GM12878 (cell line): Measurements from ENCODE around the gene GCK. TPM values are rescaled to one million over a fixed set of nuclear protein-coding genes. Genes with fewer than 3 reads are reported as not detected.

ENCODE experiments used
- ATAC-seq: fragments of 200-7000 bp; cut with Tn5 transposase; 3 replicates; pipeline ENCODE4 v1.9.1; 2020; ENCODE audit warnings: mild to moderate bottlenecking, moderate library complexity
- BruUV-seq: library from RNA; stranded (reverse); fragments of 400-500 nt; replicated peaks from 2 replicates; lab custom pipeline; 2021; lab: Mats Ljungman, UMichigan
- CTCF ChIA-PET: fragments of 300-600 bp; sonication (Branson Sonifier 250); formaldehyde crosslinking; extraction: SDS; loops from one replicate; lab custom pipeline; 2021; ENCODE audit warnings: inconsistent platforms; lab: Yijun Ruan, JAX
- POLR2A ChIA-PET: fragments of 350-600 bp; formaldehyde crosslinking; extraction: SDS; loops from one replicate; lab custom pipeline; 2021; ENCODE audit warnings: inconsistent platforms; lab: Charles Lee
- RAD21 ChIA-PET: fragments of 300-600 bp; sonication (Branson Sonifier 250); formaldehyde crosslinking; loops from one replicate; lab custom pipeline; 2023; ENCODE audit warnings: antibody characterized with exemption; ENCODE audit not compliant: unreplicated experiment; lab: Charles Lee
- SMC1A ChIA-PET: fragments of 300-600 bp; sonication (Branson Sonifier 250); formaldehyde crosslinking; loops from one replicate; lab custom pipeline; 2023; ENCODE audit not compliant: unreplicated experiment, uncharacterized antibody; lab: Charles Lee
- DNase-seq: peaks from one replicate; pipeline ENCODE4 v3.0.0-alpha.2; 2011; ENCODE audit warnings: low read depth, low spot score
- FAIRE-seq: peaks from 3 replicates; lab custom pipeline; 2011; peaks lifted over from hg19 to GRCh38; lab: Jason Lieb, UNC
- H2AFZ ChIP-seq: 2 replicates; pipeline ENCODE4 v1.6.0; 2011; ENCODE audit warnings: low read depth, low read length, control low read depth; ENCODE audit not compliant: control insufficient read depth
- H3K27ac ChIP-seq: 2 replicates; pipeline ENCODE4 v1.5.1; 2011; ENCODE audit warnings: control low read depth; ENCODE audit not compliant: control insufficient read depth, insufficient read depth
- H3K27me3 ChIP-seq, 2 experiments: replicated peaks in 1 of 2; 2 replicates each; pipeline versions ENCODE4 v1.6.0 to v1.6.1; 2011; ENCODE audit warnings: low read length in 1 of 2; ENCODE audit not compliant: control insufficient read depth in 2 of 2, insufficient read depth in 2 of 2
- H3K36me3 ChIP-seq, 2 experiments: 2 replicates each; pipeline ENCODE4 v1.5.1; 2011; ENCODE audit warnings: low read length in 1 of 2; ENCODE audit not compliant: control insufficient read depth in 2 of 2, insufficient read depth in 2 of 2
- H3K4me1 ChIP-seq: 2 replicates; pipeline ENCODE4 v1.6.1; 2011; ENCODE audit warnings: mild to moderate bottlenecking, low read length, moderate library complexity, mixed read lengths; ENCODE audit not compliant: control insufficient read depth, insufficient read depth
- H3K4me2 ChIP-seq: 2 replicates; pipeline ENCODE4 v1.6.0; 2011; ENCODE audit warnings: control low read depth; ENCODE audit not compliant: control insufficient read depth, insufficient read depth
- H3K4me3 ChIP-seq: fragments of 200-600 bp; sonication (generic); 2 replicates; pipeline ENCODE4 v1.5.1; 2016
- H3K79me2 ChIP-seq: 2 replicates; pipeline ENCODE4 v1.6.0; 2011; ENCODE audit warnings: low read length; ENCODE audit not compliant: control insufficient read depth, insufficient read depth
- H3K9ac ChIP-seq: 2 replicates; pipeline ENCODE4 v1.8.0; 2011; ENCODE audit warnings: low read length, control low read depth, mixed read lengths; ENCODE audit not compliant: control insufficient read depth, insufficient read depth
- H3K9me3 ChIP-seq: replicated peaks from 3 replicates; pipeline ENCODE4 v1.5.1; 2011; ENCODE audit warnings: mild to moderate bottlenecking, low read length; ENCODE audit not compliant: control insufficient read depth, insufficient read depth
- H4K20me1 ChIP-seq: 2 replicates; pipeline ENCODE4 v1.6.0; 2011; ENCODE audit not compliant: control insufficient read depth, insufficient read depth
- ATF7 ChIP-seq: fragments of 450-650 bp; IDR thresholded peaks from 2 replicates; pipeline ENCODE4 v1.6.1; 2016; ENCODE audit warnings: low read depth, mild to moderate bottlenecking
- BCL11A ChIP-seq: IDR thresholded peaks from 2 replicates; pipeline ENCODE4 v1.6.1; 2011; ENCODE audit warnings: low read depth, low read length
- CHD4 ChIP-seq: fragments of 200-600 bp; sonication (generic); IDR thresholded peaks from 2 replicates; pipeline ENCODE4 v1.6.1; 2016; ENCODE audit warnings: mild to moderate bottlenecking
- CUX1 ChIP-seq: IDR thresholded peaks from 2 replicates; pipeline ENCODE4 v1.6.1; 2012; ENCODE audit warnings: improper control_type of control experiment, low read depth, low read length; ENCODE audit not compliant: insufficient replicate concordance
- ESRRA ChIP-seq: IDR thresholded peaks from 2 replicates; pipeline ENCODE4 v1.6.1; 2012; ENCODE audit warnings: mild to moderate bottlenecking, low read length, improper control_type of control experiment
- NRF1 ChIP-seq: conservative IDR thresholded peaks from 2 replicates; pipeline ENCODE4 v1.6.1; 2011; ENCODE audit warnings: mild to moderate bottlenecking, low read depth, low read length, improper control_type of control experiment
- PML ChIP-seq: IDR thresholded peaks from 2 replicates; pipeline ENCODE4 v1.6.1; 2012; ENCODE audit warnings: low read length, inconsistent platforms
- RUNX3 ChIP-seq: IDR thresholded peaks from 2 replicates; pipeline ENCODE4 v1.6.1; 2012; ENCODE audit warnings: low read length, inconsistent platforms
- SIX5 ChIP-seq: IDR thresholded peaks from 2 replicates; pipeline ENCODE4 v1.6.1; 2011; ENCODE audit warnings: mild to moderate bottlenecking, low read depth, low read length, moderate library complexity; ENCODE audit not compliant: severe bottlenecking
- SMAD1 ChIP-seq: fragments of 450-650 bp; IDR thresholded peaks from 2 replicates; pipeline ENCODE4 v1.6.1; 2018; ENCODE audit warnings: mild to moderate bottlenecking, low read depth; ENCODE audit not compliant: partially characterized antibody
- SREBF1 ChIP-seq: IDR thresholded peaks from 2 replicates; pipeline ENCODE4 v1.6.1; 2012; ENCODE audit warnings: mild to moderate bottlenecking, low read length
- USF2 ChIP-seq: IDR thresholded peaks from 2 replicates; pipeline ENCODE4 v1.6.1; 2011; ENCODE audit warnings: low read depth, low read length, improper control_type of control experiment, borderline replicate concordance
- ZZZ3 ChIP-seq: IDR thresholded peaks from 2 replicates; pipeline ENCODE4 v1.6.1; 2011; ENCODE audit warnings: low read depth; ENCODE audit not compliant: control insufficient read depth, insufficient read length
- WGBS: methylation state at CpG from one replicate; pipeline ENCODE4 v1.1.6; 2016; ENCODE audit warnings: low lambda C conversion rate; ENCODE audit not compliant: insufficient replicate concordance, insufficient coverage; ENCODE audit errors: missing lambda C conversion rate; 5-methylcytosine and 5-hydroxymethylcytosine counted together
- in situ Hi-C: fragments of 300-500 bp; cut with MboI; formaldehyde crosslinking; loops from 9 replicates; pipeline ENCODE4 v1.14.3; 2018; ENCODE audit warnings: mixed read lengths
- intact Hi-C: fragments of 100-400 bp; cut with micrococcal nuclease; formaldehyde crosslinking; loops from one replicate; pipeline ENCODE4 v1.14.2; 2022; ENCODE audit not compliant: unreplicated experiment
- polyA plus RNA-seq, 11 experiments: library from polyadenylated mRNA; depleted of rRNA in 4 of 11; unstranded in 6 of 11; stranded (reverse) in 5 of 11; fragments of >200 nt; fragmentation: Nextera tagmentation in 4 of 11; fragmentation: Illumina TruSeq in 1 of 11; extraction: Ambion mirVana in 4 of 11; extraction: Trizol in 1 of 11; gene quantifications; 1 replicate in 1 of 11; 2 replicates in 10 of 11; pipeline versions ENCODE4 v1.2.1 to v1.2.3, GENCODE V29; 2011 to 2016; ENCODE audit warnings: inconsistent platforms in 2 of 11, missing spikeins in 2 of 11, low read depth in 1 of 11
- total RNA-seq, 4 experiments: library from RNA; depleted of rRNA in 3 of 4; stranded (reverse); fragments of >200 nt in 3 of 4; fragmentation: Illumina TruSeq in 1 of 4; extraction: Trizol in 1 of 4; gene quantifications; 2 replicates each; pipeline versions ENCODE4 v1.2.1 to v1.2.3, GENCODE V29; 2013 to 2021

The GCK gene
- total and polyA plus RNA-seq, 10 of the 15 experiments (the other 5 are each of a cell fraction or from before 2014, with no cell fraction given): 0.06 to 0.16 TPM; not detected in 8

- H3K27me3 ChIP-seq: no peaks in the 10 kb centered on the region; a peak in 2 of 4 replicates
- in situ Hi-C loops (no loop called here), intact Hi-C loops (no loop called here)
- no peak overlapping the region for H3K27ac ChIP-seq
- no peak overlapping the region for H3K4me2 ChIP-seq
- ChIA-PET POLR2A (no interaction called here), CTCF (no interaction called here), RAD21 (no interaction called here), SMC1A (no interaction called here)
- DNase-seq (no peak), FAIRE-seq (no peak), ATAC-seq (no peak)
- H3K4me3 ChIP-seq: no peak overlapping the region
- no peaks in the 10 kb centered on the region for H4K20me1 ChIP-seq
- no peak overlapping the region for H3K9ac ChIP-seq
- no peak overlapping the region for H2AFZ ChIP-seq
- WGBS: 28% methylated on average over 10 of the region's 10 CpGs
- no TSS peak for BruUV-seq
- H3K79me2 ChIP-seq: no peaks in the 10 kb centered on the region
- H3K9me3 ChIP-seq: no peaks in the 10 kb centered on the region
- no peaks in the 10 kb centered on the region for H3K4me1 ChIP-seq
- no peaks in the 10 kb centered on the region for H3K36me3 ChIP-seq
- TF ChIP-seq CHD4: no peak
- TF ChIP-seq SREBF1: no peak
- no peak for TF ChIP-seq NRF1
- no peak for TF ChIP-seq ATF7
- no peak for TF ChIP-seq ESRRA
- no peak for TF ChIP-seq PML
- no peak for TF ChIP-seq BCL11A
- no peak for TF ChIP-seq USF2
- no peak for TF ChIP-seq ZZZ3
- TF ChIP-seq CUX1: no peak
- TF ChIP-seq RUNX3: no peak
- no peak for TF ChIP-seq SIX5
- no peak for TF ChIP-seq SMAD1
- TF ChIP-seq, all 136 proteins: peak for 0
These were observed 31.0 kb downstream of the GCK start for GRCh38 chr7:44158096-44158872.
